Measurements from ENCODE around the gene CYP2S1. TPM values are rescaled to one million over a fixed set of nuclear protein-coding genes. Genes with fewer than 3 reads are reported as not detected.

Gene CYP2S1
- total RNA-seq, 1 donor from 2014 or later = 11.1 TPM

GRCh38 chr19:41234512-41235168, 41.6 kb downstream of the CYP2S1 start:
- no peak for FAIRE-seq
- H3K9me3 Mint-ChIP-seq (ENCODE audit: unreplicated experiment) = no peaks in the 10 kb centered on the region

GRCh38 chr19:41235480-41235879, 42.5 kb downstream of the CYP2S1 start:
- peaks cover 38% of the 10 kb centered on the region for H4K20me1 ChIP-seq (ENCODE audit: insufficient read depth, low read length)
- peaks cover 67% of the 10 kb centered on the region for H3K36me3 ChIP-seq (ENCODE audit: insufficient read depth, low read length)
- no peaks in the 10 kb centered on the region for H3K4me1 Mint-ChIP-seq (ENCODE audit: low read depth, unreplicated experiment)
- no peak overlapping the region for H3K9ac ChIP-seq (ENCODE audit: low read length)
- FAIRE-seq (no peak), DNase-seq (ENCODE audit: low read depth) (no peak)
- H3K4me1 ChIP-seq (ENCODE audit: insufficient read depth, low read length) = no peaks in the 10 kb centered on the region
- no peaks in the 10 kb centered on the region for H3K9me3 ChIP-seq (ENCODE audit: insufficient read depth, low read depth, low read length)
- H3K4me2 ChIP-seq (ENCODE audit: low read length) = no peak overlapping the region
- H3K4me3 ChIP-seq (ENCODE audit: insufficient read depth, low read depth, low read length) = no peak overlapping the region
- no peaks in the 10 kb centered on the region for H3K27me3 Mint-ChIP-seq (ENCODE audit: low read depth, unreplicated experiment)
- no peak overlapping the region for H3K4me3 Mint-ChIP-seq (ENCODE audit: unreplicated experiment)
- H3K27ac Mint-ChIP-seq (ENCODE audit: unreplicated experiment) = no peak overlapping the region
- H3K36me3 Mint-ChIP-seq (ENCODE audit: low read depth, unreplicated experiment) = peaks cover 20% of the 10 kb centered on the region
- H3K27ac ChIP-seq (ENCODE audit: low read depth, low read length) = no peak overlapping the region
- TF ChIP-seq CTCF (IDR thresholded peaks at IDR 0.05; ENCODE audit: insufficient read depth, low read depth, low read length) (no peak), EZH2 (IDR thresholded peaks at IDR 0.05; ENCODE audit: insufficient read depth, low read length) (no peak)
- H3K27me3 ChIP-seq (ENCODE audit: insufficient read depth, low read length) = no peaks in the 10 kb centered on the region
- no peaks in the 10 kb centered on the region for H3K9me3 Mint-ChIP-seq (ENCODE audit: unreplicated experiment)
- H3K79me2 ChIP-seq (ENCODE audit: insufficient read depth, low read length) = peaks cover 30% of the 10 kb centered on the region
- no peak overlapping the region for H2AFZ ChIP-seq (ENCODE audit: low read depth, low read length)

More at GRCh38 chr19:41234512-41235168, 41.6 kb downstream of the CYP2S1 start:
- peaks cover 66% of the 10 kb centered on the region for H3K36me3 ChIP-seq (ENCODE audit: insufficient read depth, low read length)
- Mint-ChIP-seq H3K4me1 (ENCODE audit: low read depth, unreplicated experiment) (no peaks in the 10 kb centered on the region), H3K36me3 (ENCODE audit: low read depth, unreplicated experiment) (peaks cover 20% of the 10 kb centered on the region), H3K27me3 (ENCODE audit: low read depth, unreplicated experiment) (no peaks in the 10 kb centered on the region), H3K4me3 (ENCODE audit: unreplicated experiment) (no peak overlapping the region), H3K27ac (ENCODE audit: unreplicated experiment) (no peak overlapping the region)
- H3K79me2 ChIP-seq (ENCODE audit: insufficient read depth, low read length) = peaks cover 36% of the 10 kb centered on the region
- TF ChIP-seq EZH2 (IDR thresholded peaks at IDR 0.05; ENCODE audit: insufficient read depth, low read length) (no peak), CTCF (IDR thresholded peaks at IDR 0.05; ENCODE audit: insufficient read depth, low read depth, low read length) (no peak)
- peaks cover 35% of the 10 kb centered on the region for H4K20me1 ChIP-seq (ENCODE audit: insufficient read depth, low read length)
- no peak for DNase-seq (ENCODE audit: low read depth)
- H3K9me3 ChIP-seq (ENCODE audit: insufficient read depth, low read depth, low read length) = no peaks in the 10 kb centered on the region
- H3K4me1 ChIP-seq (ENCODE audit: insufficient read depth, low read length) = peaks cover 1% of the 10 kb centered on the region
- H3K4me3 ChIP-seq (ENCODE audit: insufficient read depth, low read depth, low read length) = no peak overlapping the region
- H2AFZ ChIP-seq (ENCODE audit: low read depth, low read length) = no peak overlapping the region
- H3K9ac ChIP-seq (ENCODE audit: low read length) = no peak overlapping the region
- H3K27me3 ChIP-seq (ENCODE audit: insufficient read depth, low read length) = no peaks in the 10 kb centered on the region
- no peak overlapping the region for H3K4me2 ChIP-seq (ENCODE audit: low read length)
- no peak overlapping the region for H3K27ac ChIP-seq (ENCODE audit: low read depth, low read length)

GRCh38 chr19:41238244-41238643, 45.2 kb downstream of the CYP2S1 start:
- H3K79me2 ChIP-seq (ENCODE audit: insufficient read depth, low read length) = peaks cover 31% of the 10 kb centered on the region

More at GRCh38 chr19:41238244-41238643, 45.2 kb downstream of the CYP2S1 start:
- FAIRE-seq (no peak), DNase-seq (ENCODE audit: low read depth) (no peak)
- no peaks in the 10 kb centered on the region for H3K4me1 ChIP-seq (ENCODE audit: insufficient read depth, low read length)
- peaks cover 55% of the 10 kb centered on the region for H4K20me1 ChIP-seq (ENCODE audit: insufficient read depth, low read length)
- Mint-ChIP-seq H3K36me3 (ENCODE audit: low read depth, unreplicated experiment) (peaks cover 12% of the 10 kb centered on the region), H3K4me3 (ENCODE audit: unreplicated experiment) (no peak overlapping the region), H3K27me3 (ENCODE audit: low read depth, unreplicated experiment) (no peaks in the 10 kb centered on the region), H3K27ac (ENCODE audit: unreplicated experiment) (no peak overlapping the region), H3K9me3 (ENCODE audit: unreplicated experiment) (no peaks in the 10 kb centered on the region), H3K4me1 (ENCODE audit: low read depth, unreplicated experiment) (no peaks in the 10 kb centered on the region)
- H3K27ac ChIP-seq (ENCODE audit: low read depth, low read length) = no peak overlapping the region
- no peak overlapping the region for H3K4me3 ChIP-seq (ENCODE audit: insufficient read depth, low read depth, low read length)
- no peaks in the 10 kb centered on the region for H3K9me3 ChIP-seq (ENCODE audit: insufficient read depth, low read depth, low read length)
- peaks cover 78% of the 10 kb centered on the region for H3K36me3 ChIP-seq (ENCODE audit: insufficient read depth, low read length)
- H2AFZ ChIP-seq (ENCODE audit: low read depth, low read length) = no peak overlapping the region
- H3K4me2 ChIP-seq (ENCODE audit: low read length) = no peak overlapping the region
- no peak for TF ChIP-seq EZH2 (IDR thresholded peaks at IDR 0.05; ENCODE audit: insufficient read depth, low read length)
- no peak for TF ChIP-seq CTCF (IDR thresholded peaks at IDR 0.05; ENCODE audit: insufficient read depth, low read depth, low read length)
- H3K27me3 ChIP-seq (ENCODE audit: insufficient read depth, low read length) = no peaks in the 10 kb centered on the region
- no peak overlapping the region for H3K9ac ChIP-seq (ENCODE audit: low read length)
